GM19193 (cell line): ENCODE results near the gene ARVCF.

Source experiments
- POLR2A ChIP-seq: IDR thresholded peaks from 4 replicates; pipeline ENCODE4 v1.6.1; 2011; ENCODE audit not compliant: insufficient read depth, insufficient read length; ENCODE audit errors: extremely low read depth

The ARVCF gene

DNA sequence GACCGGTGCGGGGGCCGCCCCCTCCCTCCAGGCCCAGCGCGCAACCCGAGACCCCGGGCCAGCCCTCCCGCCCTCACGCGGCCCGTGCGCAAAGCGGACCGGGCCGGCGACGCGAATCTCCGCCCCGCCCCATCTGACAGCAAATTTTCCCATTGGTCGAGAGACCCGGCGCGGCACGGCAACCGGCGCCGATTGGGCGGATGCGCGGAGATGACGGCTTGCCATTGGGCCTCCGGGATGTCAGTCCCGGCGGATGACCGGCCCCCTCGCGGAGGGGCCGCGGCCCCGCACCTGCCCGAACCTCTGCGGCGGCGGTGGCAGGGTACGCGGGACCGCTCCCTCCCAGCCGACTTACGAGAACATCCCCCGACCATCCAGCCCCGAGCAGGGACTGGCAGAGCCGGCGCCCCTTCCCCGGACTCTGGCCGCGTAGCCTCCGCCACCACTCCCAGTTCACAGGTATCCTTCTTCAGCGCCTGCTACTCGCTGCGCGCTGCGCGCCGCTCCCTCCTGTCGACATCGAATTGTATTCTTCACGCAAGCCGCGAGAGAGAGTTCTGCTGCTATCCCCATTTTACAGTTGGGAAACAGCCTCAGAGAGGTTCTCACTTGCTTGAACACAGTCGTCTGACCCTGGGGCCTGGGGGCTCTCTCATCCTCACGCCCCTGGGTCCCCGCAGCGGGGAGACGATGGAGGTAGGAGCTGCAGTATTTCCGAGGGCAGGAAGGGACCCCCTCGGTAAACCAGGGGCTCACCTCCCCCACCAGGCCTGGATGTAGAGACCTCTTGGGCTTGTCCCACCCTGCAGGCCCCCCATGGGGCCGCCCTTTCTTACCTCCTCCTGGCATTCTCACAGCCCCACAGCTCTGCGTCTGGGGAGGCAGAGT, at the start of gene ARVCF:
ARVCF (minus strand) TSS at position 90 of the 888 bp plus-strand sequence. CDS start 26,029 bp downstream, outside the sequence.
- no peak for TF ChIP-seq POLR2A

GRCh38 chr22:20065896-20066616, 49.4 kb upstream of the ARVCF start:
- no peak for TF ChIP-seq POLR2A

DNA sequence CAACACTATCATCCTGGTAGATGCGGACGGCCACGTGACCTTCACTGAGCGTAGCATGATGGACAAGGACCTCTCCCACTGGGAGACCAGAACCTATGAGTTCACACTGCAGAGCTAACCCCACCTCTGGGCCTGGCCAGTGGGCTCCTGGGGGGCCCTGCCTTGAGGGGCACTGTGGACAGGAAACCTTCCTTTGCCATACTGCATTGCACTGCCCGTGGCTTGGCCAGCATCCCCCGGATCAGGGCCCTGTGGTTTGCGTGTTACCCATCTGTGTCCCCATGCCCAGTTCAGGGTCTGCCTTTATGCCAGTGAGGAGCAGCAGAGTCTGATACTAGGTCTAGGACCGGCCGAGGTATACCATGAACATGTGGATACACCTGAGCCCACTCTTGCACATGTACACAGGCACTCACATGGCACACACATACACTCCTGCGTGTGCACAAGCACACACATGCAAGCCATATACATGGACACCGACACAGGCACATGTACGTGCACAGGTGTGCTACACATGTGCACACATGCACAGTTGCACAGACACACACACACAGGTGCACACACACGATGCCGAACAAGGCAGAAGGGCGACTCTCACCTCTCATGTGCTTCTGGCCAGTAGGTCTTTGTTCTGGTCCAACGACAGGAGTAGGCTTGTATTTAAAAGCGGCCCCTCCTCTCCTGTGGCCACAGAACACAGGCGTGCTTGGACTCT, 48.1 kb upstream of the ARVCF start:
- no peak for TF ChIP-seq POLR2A

DNA sequence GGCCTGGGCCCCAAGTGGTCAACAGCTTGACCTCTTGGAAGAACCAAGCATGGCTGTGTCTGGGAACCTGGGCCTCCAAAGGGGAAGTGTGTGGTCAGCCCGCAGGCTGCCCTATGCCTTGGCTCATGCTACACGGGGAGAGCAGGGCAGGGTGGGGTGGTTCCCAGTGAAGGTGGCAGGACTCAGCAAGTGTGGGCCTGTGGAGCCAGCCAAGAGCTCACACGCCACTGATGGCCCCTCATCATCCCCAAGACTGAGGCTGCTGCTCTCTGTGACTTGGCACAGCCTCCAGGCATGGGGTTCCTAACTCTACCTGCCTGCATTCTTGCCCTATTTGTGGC, 47.5 kb upstream of the ARVCF start:
- no peak for TF ChIP-seq POLR2A

DNA sequence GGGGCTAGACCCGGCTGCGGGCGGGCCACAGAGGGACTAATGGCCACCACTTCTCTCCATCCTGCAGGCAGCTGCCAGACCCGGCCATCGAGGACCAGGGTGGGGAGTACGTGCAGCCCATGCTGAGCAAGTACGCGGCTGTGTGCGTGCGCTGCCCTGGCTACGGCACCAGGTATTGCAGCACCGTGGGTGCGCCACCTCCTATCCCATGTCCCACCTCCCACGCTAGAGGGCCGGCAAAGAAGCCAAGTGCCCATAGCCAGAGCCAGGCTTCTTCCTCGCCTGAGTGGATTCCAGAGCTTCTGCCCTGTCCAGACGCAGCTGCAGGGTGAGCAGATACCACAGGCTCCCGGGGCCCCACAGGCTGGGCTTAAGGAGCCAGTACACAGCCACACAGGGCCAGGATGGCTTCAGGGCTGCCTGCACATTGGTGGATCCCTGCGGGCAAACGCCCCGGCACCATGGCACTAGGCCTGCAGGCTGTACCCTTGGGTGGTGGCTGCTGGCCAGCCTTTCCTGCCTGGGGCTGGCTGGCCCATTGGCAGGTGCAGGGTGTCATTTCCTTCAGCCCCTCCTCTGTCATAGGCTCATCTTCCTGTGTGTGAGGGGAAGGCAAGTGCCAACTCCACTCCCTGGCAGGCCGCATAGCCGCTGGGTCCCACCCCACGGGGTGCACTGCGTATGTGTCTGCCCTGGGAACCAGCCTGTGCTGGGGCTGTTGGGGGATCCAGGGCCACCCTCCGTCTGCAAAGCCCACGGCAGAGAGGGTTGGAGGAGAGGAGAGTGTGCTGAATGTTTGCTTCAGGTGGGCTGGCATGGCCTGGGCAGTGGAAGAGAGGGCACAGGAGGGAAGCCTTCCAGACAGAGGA, 46.9 kb upstream of the ARVCF start:
- no peak for TF ChIP-seq POLR2A

DNA sequence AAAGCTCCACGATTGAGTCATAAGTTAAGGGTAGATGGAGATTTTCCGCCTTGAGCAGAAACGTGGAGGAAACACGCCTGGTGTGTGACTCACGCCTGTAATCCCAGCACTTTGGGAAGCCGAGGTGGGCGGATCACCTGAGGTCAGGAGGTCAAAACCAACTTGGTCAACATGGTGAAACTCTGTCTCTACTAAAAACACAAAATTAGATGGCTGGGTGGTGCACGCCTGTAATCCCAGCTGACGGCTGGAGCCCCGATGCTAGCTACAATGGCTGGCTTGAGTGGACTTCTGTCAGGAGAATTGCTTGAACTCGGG, 46.1 kb upstream of the ARVCF start:
- no peak for TF ChIP-seq POLR2A

DNA sequence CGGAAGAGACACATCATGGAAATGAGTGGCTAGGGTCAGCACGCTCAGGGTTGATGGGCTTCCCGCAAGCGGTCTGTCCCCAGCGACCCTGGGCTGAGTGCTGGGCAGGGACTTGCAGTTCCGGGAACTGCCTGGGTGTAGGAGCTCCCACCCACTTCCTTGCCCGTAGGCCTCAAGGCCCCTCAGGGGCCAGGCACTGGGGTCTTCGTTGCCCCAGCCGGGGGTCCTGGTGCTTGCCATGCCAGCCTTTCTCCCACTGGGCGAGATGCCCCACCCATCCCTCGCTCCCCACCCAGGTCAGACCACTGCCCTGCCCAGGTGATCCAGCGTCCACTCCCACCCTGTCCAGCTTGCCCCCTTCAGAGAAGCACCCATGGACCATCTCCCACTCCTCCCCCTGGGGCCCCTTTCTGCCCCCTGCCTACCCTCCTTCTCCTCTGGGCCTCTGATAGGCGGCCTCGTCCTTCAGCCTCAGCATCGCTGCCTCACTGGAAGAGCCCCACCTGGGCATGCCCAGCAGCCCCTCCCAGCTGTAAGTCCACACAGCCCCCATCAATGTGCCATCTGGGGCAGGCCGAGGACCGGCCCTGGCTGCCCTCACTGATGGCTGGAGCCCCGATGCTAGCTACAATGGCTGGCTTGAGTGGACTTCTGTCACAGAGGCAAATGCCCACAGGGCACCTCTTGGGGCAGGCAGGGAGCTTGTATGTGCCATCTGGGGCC, 45.6 kb upstream of the ARVCF start:
- TF ChIP-seq POLR2A = no peak

- TF ChIP-seq POLR2A = no peak
Measured at GRCh38 chr22:20061481-20061861, 44.8 kb upstream of the ARVCF start.

GRCh38 chr22:20060700-20061480, 44.3 kb upstream of the ARVCF start:
- no peak for TF ChIP-seq POLR2A

DNA sequence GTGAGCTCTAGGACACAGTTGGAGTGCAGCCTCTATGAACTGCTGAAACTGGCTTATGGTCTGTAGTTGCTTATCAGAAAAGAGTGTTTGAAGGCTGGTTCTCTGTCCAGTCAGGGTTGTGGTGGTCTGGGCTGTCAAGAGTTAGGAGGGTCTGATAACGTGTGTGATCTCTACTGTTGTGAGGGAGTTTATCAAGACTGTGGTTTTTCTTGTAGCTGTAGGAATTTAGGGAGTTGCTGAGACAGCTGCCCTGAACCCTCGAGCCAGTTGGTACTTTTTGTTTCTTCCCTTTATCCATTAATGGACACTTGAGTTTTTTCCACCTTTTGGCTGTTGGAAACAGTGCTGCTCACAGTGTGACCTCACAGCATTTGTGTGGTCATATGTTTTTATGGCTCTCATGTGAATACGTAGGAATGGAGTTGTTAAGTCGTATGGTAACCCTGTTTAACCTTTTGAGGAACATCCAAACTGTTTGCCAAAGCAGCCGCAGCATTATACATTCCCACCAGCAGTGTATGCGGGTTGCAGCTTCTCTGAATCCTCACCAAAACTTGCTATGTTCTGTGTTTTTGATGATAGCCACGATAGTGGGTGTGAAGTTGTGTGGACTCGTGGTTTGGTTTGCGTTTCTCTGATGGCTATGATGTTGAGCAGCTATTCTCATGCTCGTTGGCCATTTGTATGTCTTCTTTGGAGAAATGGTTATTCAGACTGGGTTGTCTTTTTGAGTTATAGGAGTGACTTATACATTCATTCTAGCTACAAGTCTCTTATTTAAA, 42.6 kb upstream of the ARVCF start:
- no peak for TF ChIP-seq POLR2A

DNA sequence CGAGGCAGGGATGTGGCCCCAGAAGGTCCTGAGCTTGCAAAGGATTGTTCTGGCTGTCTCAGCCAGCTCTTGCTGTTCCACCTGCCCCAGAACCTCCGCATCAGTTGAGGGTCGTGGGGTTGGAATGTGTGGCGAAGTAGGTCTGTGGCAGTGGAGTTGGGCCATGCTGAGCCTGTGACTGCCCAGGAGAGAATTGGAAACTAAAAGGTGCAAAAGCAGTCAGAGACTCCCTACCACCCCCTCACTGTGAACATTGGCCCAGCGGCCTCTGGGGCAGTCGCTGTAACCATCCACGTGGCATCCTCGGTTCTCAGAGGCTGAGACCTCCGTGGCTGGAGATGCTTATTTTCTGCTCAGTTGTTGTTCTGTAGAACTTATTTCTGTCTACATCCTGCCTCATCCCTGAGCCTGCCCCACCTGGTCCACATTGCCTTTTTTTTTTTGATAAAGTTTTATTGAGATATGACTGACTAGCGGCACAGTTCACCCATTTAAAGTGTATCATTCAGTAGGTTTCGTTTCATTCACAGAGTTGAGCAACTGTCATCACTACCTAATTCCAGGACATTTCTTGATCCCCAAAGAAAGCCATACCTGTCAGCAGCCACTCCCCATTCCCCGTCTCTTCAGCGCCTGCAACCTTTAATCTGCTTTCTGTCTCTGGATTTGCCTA, 41.1 kb upstream of the ARVCF start:
- TF ChIP-seq POLR2A = no peak
